Mesothelial cell of epicardium (in vitro differentiated cells): ENCODE data around the gene FEZF2. TPM values are rescaled to one million over a fixed set of nuclear protein-coding genes. Genes with fewer than 3 reads are reported as not detected.

Experiments used
- DNase-seq, 2 experiments: peaks; one replicate each; pipeline ENCODE4 v3.0.0; 2021; ENCODE audit warnings: low spot score in 2 of 2; ENCODE audit not compliant: unreplicated experiment in 2 of 2
- H3K27ac Mint-ChIP-seq: 2 replicates; pipeline ENCODE4 v1.8.0; 2021; ENCODE audit warnings: mixed read lengths
- H3K27me3 Mint-ChIP-seq: 2 replicates; pipeline ENCODE4 v1.8.0; 2021; ENCODE audit warnings: low read depth, mixed read lengths
- H3K36me3 Mint-ChIP-seq: 2 replicates; pipeline ENCODE4 v1.8.0; 2021; ENCODE audit warnings: mixed read lengths
- H3K4me1 Mint-ChIP-seq: 2 replicates; pipeline ENCODE4 v1.8.0; 2021; ENCODE audit warnings: mixed read lengths
- H3K4me3 Mint-ChIP-seq: 2 replicates; pipeline ENCODE4 v1.8.0; 2021; ENCODE audit warnings: mild to moderate bottlenecking, moderate library complexity, mixed read lengths
- H3K9me3 Mint-ChIP-seq: 2 replicates; pipeline ENCODE4 v1.8.0; 2021; ENCODE audit warnings: mixed read lengths
- CTCF ChIP-seq: fragments of 200-600 bp; sonication (generic); IDR thresholded peaks from one replicate; pipeline ENCODE4 v1.5.0; 2021; ENCODE audit warnings: antibody characterized with exemption; ENCODE audit not compliant: unreplicated experiment
- total RNA-seq: library from RNA; stranded (reverse); gene quantifications from 3 replicates; pipeline ENCODE4 v1.2.1, GENCODE V29; 2021

FEZF2 gene
- total RNA-seq, 1 donor from 2014 or later: not detected

- no peak overlapping the region for H3K27ac Mint-ChIP-seq
- TF ChIP-seq CTCF: no peak
- H3K9me3 Mint-ChIP-seq: no peaks in the 10 kb centered on the region
- no peaks in the 10 kb centered on the region for H3K36me3 Mint-ChIP-seq
- H3K27me3 Mint-ChIP-seq: peaks cover 100% of the 10 kb centered on the region
- H3K4me3 Mint-ChIP-seq: no peak overlapping the region
- DNase-seq: no peak
- H3K4me1 Mint-ChIP-seq: peaks cover 12% of the 10 kb centered on the region
Measured at GRCh38 chr3:62376454-62376720, 3.0 kb upstream of the FEZF2 start.

- peaks cover 100% of the 10 kb centered on the region for H3K27me3 Mint-ChIP-seq
- no peaks in the 10 kb centered on the region for H3K36me3 Mint-ChIP-seq
- no peaks in the 10 kb centered on the region for H3K9me3 Mint-ChIP-seq
- H3K4me3 Mint-ChIP-seq: no peak overlapping the region
- no peak for TF ChIP-seq CTCF
- DNase-seq: no peak
- peaks cover 15% of the 10 kb centered on the region for H3K4me1 Mint-ChIP-seq
- H3K27ac Mint-ChIP-seq: no peak overlapping the region
Measured at GRCh38 chr3:62375655-62376453, 2.5 kb upstream of the FEZF2 start.

DNA sequence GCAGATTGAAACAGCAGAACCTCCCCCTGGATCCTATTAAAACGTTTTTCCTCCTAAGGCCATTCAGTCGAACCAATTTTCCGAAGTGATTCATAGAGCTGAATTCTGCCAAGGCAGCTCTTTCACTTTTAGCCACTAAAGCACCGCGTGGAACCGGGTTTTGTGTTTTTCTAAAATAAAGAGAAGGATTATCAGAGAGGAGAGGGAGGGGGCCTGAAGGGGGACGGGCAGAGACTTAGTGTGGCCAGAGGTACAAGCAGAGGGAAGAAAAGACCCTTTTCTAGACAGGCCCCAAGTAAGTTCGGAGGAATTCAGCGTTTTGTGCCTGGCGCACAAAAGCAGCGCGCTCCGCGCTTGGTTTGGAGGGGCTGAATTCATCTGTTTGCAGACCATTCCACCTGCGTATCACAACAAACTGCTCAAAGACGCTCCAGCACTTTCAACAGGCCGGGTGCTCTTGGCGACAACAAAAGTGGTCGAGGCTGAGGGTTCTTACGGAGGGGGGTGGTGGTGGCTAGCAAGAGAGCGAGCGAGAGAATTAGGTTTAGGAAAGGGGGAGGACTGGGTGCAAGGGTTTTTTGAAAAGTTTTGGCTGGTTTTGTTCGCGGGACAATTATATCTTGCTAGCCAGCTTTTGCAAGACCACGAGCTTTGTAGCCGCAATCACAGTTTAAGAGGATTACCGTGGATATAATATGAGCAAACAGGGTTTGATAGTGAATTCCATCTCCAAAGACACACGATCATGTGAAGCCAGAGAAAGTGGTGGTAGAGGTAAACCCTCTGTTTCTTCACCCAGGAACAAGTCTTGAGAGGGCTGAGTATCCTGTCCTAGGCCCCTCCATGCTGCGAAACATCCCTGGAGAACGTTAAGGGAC is 1.2 kb upstream of the FEZF2 start:
- TF ChIP-seq CTCF: no peak
- no peaks in the 10 kb centered on the region for H3K36me3 Mint-ChIP-seq
- peaks cover 18% of the 10 kb centered on the region for H3K4me1 Mint-ChIP-seq
- no peak for DNase-seq
- H3K27ac Mint-ChIP-seq: no peak overlapping the region
- H3K4me3 Mint-ChIP-seq: no peak overlapping the region
- H3K9me3 Mint-ChIP-seq: no peaks in the 10 kb centered on the region
- H3K27me3 Mint-ChIP-seq: peaks cover 100% of the 10 kb centered on the region

DNA sequence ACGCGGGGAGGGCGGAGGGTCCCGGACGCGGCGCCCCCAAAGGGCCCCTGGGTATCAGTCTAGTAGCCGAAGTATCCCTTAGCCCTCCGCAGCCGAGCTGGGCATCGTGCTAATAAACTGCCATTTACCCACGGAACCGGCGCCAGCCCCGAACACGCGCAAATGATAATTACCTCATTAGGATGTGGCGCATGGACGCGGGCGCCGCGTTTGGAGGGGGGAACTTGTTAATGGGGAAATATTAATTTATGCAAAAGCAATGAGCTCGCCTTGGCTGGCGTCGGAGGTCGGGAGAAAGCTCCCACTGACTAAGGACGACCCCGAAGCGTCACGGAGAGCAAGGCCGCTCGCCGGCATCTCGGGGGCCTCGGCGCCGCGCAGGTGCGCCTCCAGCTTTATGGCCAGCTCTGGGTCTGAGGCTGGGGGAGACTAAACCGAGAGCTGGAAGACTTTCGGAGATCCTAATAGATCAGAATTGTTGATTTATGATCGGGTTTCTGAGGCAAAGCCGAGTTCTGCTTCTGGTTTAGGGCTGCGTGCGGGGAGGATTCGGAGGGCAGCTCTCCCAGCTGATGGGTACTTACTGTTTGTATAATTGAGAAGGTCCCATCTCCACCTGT is 474 bp upstream of the FEZF2 start:
- H3K9me3 Mint-ChIP-seq: no peaks in the 10 kb centered on the region
- DNase-seq: no peak
- H3K4me1 Mint-ChIP-seq: peaks cover 18% of the 10 kb centered on the region
- peaks cover 99% of the 10 kb centered on the region for H3K27me3 Mint-ChIP-seq
- H3K27ac Mint-ChIP-seq: no peak overlapping the region
- no peaks in the 10 kb centered on the region for H3K36me3 Mint-ChIP-seq
- TF ChIP-seq CTCF: no peak
- H3K4me3 Mint-ChIP-seq: no peak overlapping the region

GRCh38 chr3:62372621-62373041 is 719 bp downstream of the FEZF2 start:
- H3K27ac Mint-ChIP-seq: no peak overlapping the region
- peaks cover 24% of the 10 kb centered on the region for H3K4me1 Mint-ChIP-seq
- no peak overlapping the region for H3K4me3 Mint-ChIP-seq
- H3K36me3 Mint-ChIP-seq: no peaks in the 10 kb centered on the region
- peaks cover 99% of the 10 kb centered on the region for H3K27me3 Mint-ChIP-seq
- TF ChIP-seq CTCF: no peak
- no peak for DNase-seq
- H3K9me3 Mint-ChIP-seq: no peaks in the 10 kb centered on the region
